Neural cell (in vitro differentiated cells): Measurements from ENCODE around the gene RIN1. TPM values are rescaled to one million over a fixed set of nuclear protein-coding genes. Genes with fewer than 3 reads are reported as not detected.

Experiments used
- H2AFZ ChIP-seq: fragments of 200-600, 300-800 bp; sonication (generic), shearing (Covaris generic); 2 replicates; pipeline ENCODE4 v1.6.0; 2014; ENCODE audit warnings: low read depth, mild to moderate bottlenecking, antibody characterized with exemption, low read length, moderate library complexity
- H3F3A ChIP-seq: fragments of 200-600 bp; shearing (Covaris generic); 2 replicates; pipeline ENCODE4 v1.6.1; 2016; ENCODE audit warnings: mild to moderate bottlenecking, moderate library complexity, mixed read lengths, antibody characterized with exemption, low read length; ENCODE audit not compliant: insufficient read depth, poor library complexity, severe bottlenecking
- H3K27ac ChIP-seq: fragments of 200-600, 300-800 bp; sonication (generic), shearing (Covaris generic); 2 replicates; pipeline ENCODE4 v1.5.1; 2014; ENCODE audit warnings: mild to moderate bottlenecking, low read length, moderate library complexity
- H3K27me3 ChIP-seq: fragments of 300-800, 200-600 bp; sonication (generic), shearing (Covaris generic); 2 replicates; pipeline ENCODE4 v1.6.0; 2014; ENCODE audit warnings: mild to moderate bottlenecking, low read depth, low read length, moderate library complexity; ENCODE audit not compliant: insufficient read depth
- H3K36me3 ChIP-seq: fragments of 300-800, 200-600 bp; sonication (generic), shearing (Covaris generic); 2 replicates; pipeline ENCODE4 v1.5.1; 2014; ENCODE audit warnings: mild to moderate bottlenecking, antibody characterized with exemption, low read length, moderate library complexity; ENCODE audit not compliant: insufficient read depth
- H3K4me2 ChIP-seq: fragments of 300-800, 200-600 bp; sonication (generic), shearing (Covaris generic); 2 replicates; pipeline ENCODE4 v1.6.0; 2014; ENCODE audit warnings: mild to moderate bottlenecking, low read length
- H3K4me3 ChIP-seq: fragments of 300-800, 200-600 bp; sonication (generic), shearing (Covaris generic); 2 replicates; pipeline ENCODE4 v1.5.1; 2014; ENCODE audit warnings: mild to moderate bottlenecking, low read length, moderate library complexity
- H3K79me2 ChIP-seq: fragments of 200-600 bp; shearing (Covaris generic); replicated peaks from 2 replicates; pipeline ENCODE4 v1.6.0; 2014; ENCODE audit warnings: mild to moderate bottlenecking, low read length, moderate library complexity; ENCODE audit not compliant: insufficient read depth
- H3K9ac ChIP-seq: fragments of 300-800, 200-600 bp; sonication (generic), shearing (Covaris generic); 2 replicates; pipeline ENCODE4 v1.6.1; 2016; ENCODE audit warnings: mild to moderate bottlenecking, low read length, mixed read lengths
- H3K9me2 ChIP-seq: fragments of 200-600 bp; shearing (Covaris generic); 2 replicates; pipeline ENCODE4 v1.6.1; 2016; ENCODE audit warnings: mild to moderate bottlenecking, low read length, mixed read lengths; ENCODE audit not compliant: insufficient read depth
- H3K9me3 ChIP-seq: fragments of 200-600, 300-800 bp; sonication (generic), shearing (Covaris generic); 2 replicates; pipeline ENCODE4 v1.6.1; 2016; ENCODE audit warnings: mild to moderate bottlenecking, mixed run types, low read length, moderate library complexity, mixed read lengths
- H4K20me1 ChIP-seq: fragments of 200-600 bp; shearing (Covaris generic); 2 replicates; pipeline ENCODE4 v1.6.1; 2016; ENCODE audit warnings: mild to moderate bottlenecking, mixed run types; ENCODE audit not compliant: insufficient read depth
- EP300 ChIP-seq: fragments of 450-650 bp; conservative IDR thresholded peaks from 2 replicates; pipeline ENCODE4 v1.6.1; 2014; ENCODE audit warnings: antibody characterized with exemption, mild to moderate bottlenecking, moderate library complexity; ENCODE audit not compliant: poor library complexity, severe bottlenecking
- EZH2 ChIP-seq: fragments of 200-600, 300-800 bp; shearing (Covaris generic), sonication (generic); IDR thresholded peaks from 2 replicates; pipeline ENCODE4 v1.6.1; 2014; ENCODE audit warnings: antibody characterized with exemption, low read length, borderline replicate concordance, mild to moderate bottlenecking; ENCODE audit not compliant: insufficient read depth, poor library complexity, severe bottlenecking
- MXI1 ChIP-seq: fragments of 450-650 bp; conservative IDR thresholded peaks from 2 replicates; pipeline ENCODE4 v1.6.1; 2014; ENCODE audit warnings: antibody characterized with exemption, mild to moderate bottlenecking; ENCODE audit not compliant: poor library complexity, severe bottlenecking
- POLR2AphosphoS5 ChIP-seq: IDR thresholded peaks from 2 replicates; pipeline ENCODE4 v1.6.1; 2012
- RAD21 ChIP-seq: fragments of 450-650 bp; conservative IDR thresholded peaks from 2 replicates; pipeline ENCODE4 v1.6.1; 2014; ENCODE audit warnings: antibody characterized with exemption, mild to moderate bottlenecking, moderate library complexity
- SMC3 ChIP-seq: fragments of 450-650 bp; conservative IDR thresholded peaks from 2 replicates; pipeline ENCODE4 v1.6.1; 2014; ENCODE audit warnings: antibody characterized with exemption, mild to moderate bottlenecking, moderate library complexity; ENCODE audit not compliant: poor library complexity
- TAF1 ChIP-seq: IDR thresholded peaks from 2 replicates; pipeline ENCODE4 v1.6.1; 2012; ENCODE audit warnings: low read depth
- polyA plus RNA-seq: library from polyadenylated mRNA; depleted of rRNA; stranded (reverse); fragments of >200 nt; gene quantifications from 2 replicates; pipeline ENCODE4 v1.2.3, GENCODE V29; 2014
- TF ChIP-seq, protein P1 (sequence below): IDR thresholded peaks from 2 replicates; pipeline ENCODE4 v1.6.1; 2012; ENCODE audit warnings: borderline replicate concordance
- TF ChIP-seq, protein P2 (sequence below): fragments of 450-650 bp; IDR thresholded peaks from 2 replicates; pipeline ENCODE4 v1.5.1; 2014; ENCODE audit warnings: antibody characterized with exemption, mild to moderate bottlenecking, moderate library complexity; ENCODE audit not compliant: poor library complexity, severe bottlenecking

The RIN1 gene
- polyA plus RNA-seq, 1 donor from 2014 or later: 4.2 TPM

DNA sequence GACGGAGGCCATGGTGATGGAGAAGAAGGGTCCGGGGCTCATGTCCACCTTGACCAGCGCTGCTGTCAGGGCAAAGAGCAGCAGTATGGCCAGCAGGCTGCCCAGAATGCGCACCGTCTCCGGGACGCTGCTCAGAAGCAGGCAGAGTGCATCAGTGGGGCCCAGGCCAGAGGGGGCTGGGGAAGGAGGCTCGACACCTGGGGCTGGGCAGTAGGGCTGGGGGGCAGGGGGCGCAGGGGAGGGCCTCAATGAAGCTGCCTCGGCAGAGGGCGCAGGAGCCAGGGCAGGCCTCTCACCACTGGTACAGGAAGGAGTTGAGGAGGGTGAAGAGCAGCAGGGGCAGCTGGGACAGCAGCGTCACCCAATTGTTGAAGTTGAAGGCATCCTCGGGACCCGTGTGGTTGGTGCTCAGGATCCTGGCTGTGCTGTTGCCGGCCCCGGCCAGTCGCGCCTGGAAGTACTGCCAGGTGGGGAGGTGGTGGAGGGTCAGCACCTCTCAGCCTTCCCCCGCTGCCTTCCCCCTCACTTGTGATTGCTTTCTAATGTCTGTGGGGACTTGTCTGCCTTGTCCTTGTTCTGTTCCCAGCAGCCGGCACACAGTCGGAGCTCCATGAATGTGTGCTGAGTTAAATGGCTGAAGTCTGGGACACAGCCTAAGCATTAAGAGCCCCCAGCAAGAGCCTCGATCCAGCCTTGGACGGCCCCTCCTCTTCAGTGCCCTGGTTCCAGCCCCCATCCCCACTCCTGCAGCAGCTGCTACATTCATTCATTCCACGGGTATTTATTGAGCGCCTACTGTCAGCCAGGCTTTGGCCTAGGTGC, 33.0 kb upstream of the RIN1 start:
- Histone ChIP-seq H3K4me3 (no peak overlapping the region), H3K9ac (no peak overlapping the region), H2AFZ (no peak overlapping the region), H4K20me1 (no peaks in the 10 kb centered on the region), H3K4me2 (no peak overlapping the region), H3F3A (no peaks in the 10 kb centered on the region), H3K9me2 (no peaks in the 10 kb centered on the region), H3K27me3 (no peaks in the 10 kb centered on the region), H3K9me3 (no peaks in the 10 kb centered on the region), H3K79me2 (no peaks in the 10 kb centered on the region), H3K27ac (no peak overlapping the region), H3K36me3 (no peaks in the 10 kb centered on the region)
- no peak for TF ChIP-seq EP300
- TF ChIP-seq MXI1: no peak
- TF ChIP-seq, protein P1, sequence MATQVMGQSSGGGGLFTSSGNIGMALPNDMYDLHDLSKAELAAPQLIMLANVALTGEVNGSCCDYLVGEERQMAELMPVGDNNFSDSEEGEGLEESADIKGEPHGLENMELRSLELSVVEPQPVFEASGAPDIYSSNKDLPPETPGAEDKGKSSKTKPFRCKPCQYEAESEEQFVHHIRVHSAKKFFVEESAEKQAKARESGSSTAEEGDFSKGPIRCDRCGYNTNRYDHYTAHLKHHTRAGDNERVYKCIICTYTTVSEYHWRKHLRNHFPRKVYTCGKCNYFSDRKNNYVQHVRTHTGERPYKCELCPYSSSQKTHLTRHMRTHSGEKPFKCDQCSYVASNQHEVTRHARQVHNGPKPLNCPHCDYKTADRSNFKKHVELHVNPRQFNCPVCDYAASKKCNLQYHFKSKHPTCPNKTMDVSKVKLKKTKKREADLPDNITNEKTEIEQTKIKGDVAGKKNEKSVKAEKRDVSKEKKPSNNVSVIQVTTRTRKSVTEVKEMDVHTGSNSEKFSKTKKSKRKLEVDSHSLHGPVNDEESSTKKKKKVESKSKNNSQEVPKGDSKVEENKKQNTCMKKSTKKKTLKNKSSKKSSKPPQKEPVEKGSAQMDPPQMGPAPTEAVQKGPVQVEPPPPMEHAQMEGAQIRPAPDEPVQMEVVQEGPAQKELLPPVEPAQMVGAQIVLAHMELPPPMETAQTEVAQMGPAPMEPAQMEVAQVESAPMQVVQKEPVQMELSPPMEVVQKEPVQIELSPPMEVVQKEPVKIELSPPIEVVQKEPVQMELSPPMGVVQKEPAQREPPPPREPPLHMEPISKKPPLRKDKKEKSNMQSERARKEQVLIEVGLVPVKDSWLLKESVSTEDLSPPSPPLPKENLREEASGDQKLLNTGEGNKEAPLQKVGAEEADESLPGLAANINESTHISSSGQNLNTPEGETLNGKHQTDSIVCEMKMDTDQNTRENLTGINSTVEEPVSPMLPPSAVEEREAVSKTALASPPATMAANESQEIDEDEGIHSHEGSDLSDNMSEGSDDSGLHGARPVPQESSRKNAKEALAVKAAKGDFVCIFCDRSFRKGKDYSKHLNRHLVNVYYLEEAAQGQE: no peak
- no peak for TF ChIP-seq POLR2AphosphoS5
- no peak for TF ChIP-seq EZH2
- TF ChIP-seq, protein P2, sequence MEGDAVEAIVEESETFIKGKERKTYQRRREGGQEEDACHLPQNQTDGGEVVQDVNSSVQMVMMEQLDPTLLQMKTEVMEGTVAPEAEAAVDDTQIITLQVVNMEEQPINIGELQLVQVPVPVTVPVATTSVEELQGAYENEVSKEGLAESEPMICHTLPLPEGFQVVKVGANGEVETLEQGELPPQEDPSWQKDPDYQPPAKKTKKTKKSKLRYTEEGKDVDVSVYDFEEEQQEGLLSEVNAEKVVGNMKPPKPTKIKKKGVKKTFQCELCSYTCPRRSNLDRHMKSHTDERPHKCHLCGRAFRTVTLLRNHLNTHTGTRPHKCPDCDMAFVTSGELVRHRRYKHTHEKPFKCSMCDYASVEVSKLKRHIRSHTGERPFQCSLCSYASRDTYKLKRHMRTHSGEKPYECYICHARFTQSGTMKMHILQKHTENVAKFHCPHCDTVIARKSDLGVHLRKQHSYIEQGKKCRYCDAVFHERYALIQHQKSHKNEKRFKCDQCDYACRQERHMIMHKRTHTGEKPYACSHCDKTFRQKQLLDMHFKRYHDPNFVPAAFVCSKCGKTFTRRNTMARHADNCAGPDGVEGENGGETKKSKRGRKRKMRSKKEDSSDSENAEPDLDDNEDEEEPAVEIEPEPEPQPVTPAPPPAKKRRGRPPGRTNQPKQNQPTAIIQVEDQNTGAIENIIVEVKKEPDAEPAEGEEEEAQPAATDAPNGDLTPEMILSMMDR: no peak
- TF ChIP-seq SMC3: no peak
- TF ChIP-seq RAD21: no peak
- TF ChIP-seq TAF1: no peak

DNA sequence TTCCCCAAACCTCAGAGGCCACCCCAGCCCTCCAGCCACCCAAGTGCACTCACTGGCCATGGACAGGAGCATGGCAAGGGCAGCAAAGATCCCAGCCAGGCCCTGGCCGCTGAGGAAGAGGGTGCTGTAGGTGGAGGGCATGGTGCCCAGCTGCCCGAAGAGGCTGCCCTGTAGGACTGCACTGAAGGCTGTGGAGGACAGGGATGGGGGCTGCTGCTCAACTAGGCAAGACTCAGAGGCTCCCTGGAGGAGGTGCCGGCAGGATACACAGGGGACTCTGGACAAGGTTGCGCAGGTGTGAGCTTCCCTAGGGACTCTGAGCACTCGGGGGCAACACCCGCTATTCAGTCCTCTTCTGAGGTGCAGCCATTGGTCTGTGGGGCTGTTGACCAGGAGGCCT, 32.2 kb upstream of the RIN1 start:
- H3K36me3 ChIP-seq: no peaks in the 10 kb centered on the region
- H4K20me1 ChIP-seq: no peaks in the 10 kb centered on the region
- H3K9me3 ChIP-seq: no peaks in the 10 kb centered on the region
- no peaks in the 10 kb centered on the region for H3F3A ChIP-seq
- H3K79me2 ChIP-seq: no peaks in the 10 kb centered on the region
- no peaks in the 10 kb centered on the region for H3K9me2 ChIP-seq
- H3K27ac ChIP-seq: no peak overlapping the region
- H3K4me3 ChIP-seq: no peak overlapping the region
- no peak overlapping the region for H3K9ac ChIP-seq
- TF ChIP-seq SMC3 (no peak), EZH2 (no peak), POLR2AphosphoS5 (no peak), RAD21 (no peak), TAF1 (no peak), EP300 (no peak), MXI1 (no peak)
- TF ChIP-seq, protein P1: no peak
- TF ChIP-seq, protein P2: no peak
- H2AFZ ChIP-seq: no peak overlapping the region
- no peak overlapping the region for H3K4me2 ChIP-seq
- H3K27me3 ChIP-seq: no peaks in the 10 kb centered on the region
